GM12874 (cell line): ENCODE results near the gene AOC3.
A peak's percentile ranks its signal among the peaks of the same experiment; 100 is the strongest.

Experiments used
- TF ChIP-seq, protein P1 (sequence below): IDR thresholded peaks from 2 replicates; pipeline ENCODE4 v1.5.1; 2011; ENCODE audit warnings: low read depth, mild to moderate bottlenecking, control low read depth, low read length, moderate library complexity; ENCODE audit not compliant: insufficient read depth

The AOC3 gene

DNA sequence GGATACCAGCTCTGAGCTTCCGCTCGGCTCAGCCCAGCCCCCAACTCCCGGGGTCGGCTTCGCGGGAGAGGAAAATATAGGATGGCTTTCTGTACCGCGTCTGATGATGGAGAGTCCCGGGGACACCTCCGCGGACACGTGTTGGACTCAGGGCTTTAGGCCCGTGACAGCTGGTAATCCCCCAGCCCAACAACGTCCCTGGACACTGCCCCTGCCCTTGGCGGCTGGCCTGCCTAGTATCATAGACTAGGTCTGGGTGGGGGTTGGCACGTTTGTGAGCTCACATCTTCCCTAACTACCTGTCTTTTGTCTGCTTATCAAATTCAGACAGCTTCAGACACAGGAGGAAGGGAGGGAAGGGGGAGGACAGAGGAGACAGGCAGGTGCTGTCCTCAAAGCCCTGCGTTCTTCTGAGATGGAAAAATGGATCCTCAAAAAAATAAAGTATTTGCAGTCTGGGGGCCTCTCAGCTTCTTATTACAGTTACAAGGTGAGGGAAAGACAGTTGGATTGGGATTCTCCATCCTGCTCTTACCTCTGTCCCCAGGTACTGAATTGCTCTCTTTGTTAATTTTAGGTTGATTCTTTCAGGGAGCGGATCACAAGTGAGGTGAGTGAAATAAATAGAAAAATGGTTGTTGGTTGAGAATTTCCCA, 17.1 kb upstream of the AOC3 start:
- TF ChIP-seq, protein P1, sequence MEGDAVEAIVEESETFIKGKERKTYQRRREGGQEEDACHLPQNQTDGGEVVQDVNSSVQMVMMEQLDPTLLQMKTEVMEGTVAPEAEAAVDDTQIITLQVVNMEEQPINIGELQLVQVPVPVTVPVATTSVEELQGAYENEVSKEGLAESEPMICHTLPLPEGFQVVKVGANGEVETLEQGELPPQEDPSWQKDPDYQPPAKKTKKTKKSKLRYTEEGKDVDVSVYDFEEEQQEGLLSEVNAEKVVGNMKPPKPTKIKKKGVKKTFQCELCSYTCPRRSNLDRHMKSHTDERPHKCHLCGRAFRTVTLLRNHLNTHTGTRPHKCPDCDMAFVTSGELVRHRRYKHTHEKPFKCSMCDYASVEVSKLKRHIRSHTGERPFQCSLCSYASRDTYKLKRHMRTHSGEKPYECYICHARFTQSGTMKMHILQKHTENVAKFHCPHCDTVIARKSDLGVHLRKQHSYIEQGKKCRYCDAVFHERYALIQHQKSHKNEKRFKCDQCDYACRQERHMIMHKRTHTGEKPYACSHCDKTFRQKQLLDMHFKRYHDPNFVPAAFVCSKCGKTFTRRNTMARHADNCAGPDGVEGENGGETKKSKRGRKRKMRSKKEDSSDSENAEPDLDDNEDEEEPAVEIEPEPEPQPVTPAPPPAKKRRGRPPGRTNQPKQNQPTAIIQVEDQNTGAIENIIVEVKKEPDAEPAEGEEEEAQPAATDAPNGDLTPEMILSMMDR: no peak

DNA sequence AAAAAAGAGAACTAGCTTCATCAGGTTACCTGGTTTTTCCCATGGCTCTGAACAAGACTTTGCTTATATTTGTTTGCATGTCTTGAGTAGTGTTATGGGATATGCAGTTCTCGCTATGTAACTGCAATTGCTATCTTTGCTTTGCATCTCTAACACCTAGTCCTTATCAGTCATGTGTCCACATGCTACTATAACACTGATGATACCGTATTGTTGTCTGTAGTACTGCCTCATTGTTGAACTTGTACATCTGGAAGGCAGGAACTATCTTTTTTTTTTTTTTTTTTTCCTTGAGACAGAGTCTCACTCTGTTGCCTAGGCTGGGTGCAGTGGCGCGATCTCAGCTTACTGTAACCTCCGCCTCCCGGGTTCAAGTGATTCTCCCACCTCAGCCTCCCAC, 15.3 kb upstream of the AOC3 start:
- TF ChIP-seq, protein P1: no peak

DNA sequence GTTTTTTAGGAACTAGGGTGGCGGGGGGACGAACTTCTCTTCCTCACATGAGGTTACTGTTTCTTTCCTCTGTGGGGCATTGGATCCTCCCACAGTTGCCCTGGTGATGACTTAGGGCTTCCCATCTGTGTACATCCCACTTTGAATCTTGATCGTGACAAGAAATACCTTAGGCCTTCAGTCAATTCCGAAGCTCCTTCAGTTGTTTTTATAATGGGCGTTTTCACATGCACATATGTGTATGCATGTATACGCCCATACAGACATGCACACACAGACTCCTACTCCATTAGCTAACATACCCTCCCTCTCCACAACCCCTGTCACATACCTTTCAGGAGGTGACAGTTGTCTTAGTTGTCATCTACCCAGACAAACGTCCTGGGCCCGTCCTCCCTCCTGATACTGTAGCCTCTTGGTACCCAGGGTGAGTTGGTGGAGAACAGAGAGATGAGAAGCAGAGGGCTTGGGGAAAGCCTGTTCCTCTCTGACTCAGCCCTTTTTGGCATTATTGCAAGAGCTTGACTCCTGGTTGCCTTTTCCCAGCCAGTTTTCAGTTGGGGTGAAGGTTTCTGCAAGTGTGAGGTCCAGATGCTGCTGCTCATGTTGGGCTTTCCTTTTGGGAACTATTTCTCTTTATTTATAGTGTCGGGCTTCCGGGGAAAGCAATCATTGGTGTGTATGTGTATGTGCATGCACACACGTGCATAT, 8.9 kb upstream of the AOC3 start:
- TF ChIP-seq, protein P1: no peak

DNA sequence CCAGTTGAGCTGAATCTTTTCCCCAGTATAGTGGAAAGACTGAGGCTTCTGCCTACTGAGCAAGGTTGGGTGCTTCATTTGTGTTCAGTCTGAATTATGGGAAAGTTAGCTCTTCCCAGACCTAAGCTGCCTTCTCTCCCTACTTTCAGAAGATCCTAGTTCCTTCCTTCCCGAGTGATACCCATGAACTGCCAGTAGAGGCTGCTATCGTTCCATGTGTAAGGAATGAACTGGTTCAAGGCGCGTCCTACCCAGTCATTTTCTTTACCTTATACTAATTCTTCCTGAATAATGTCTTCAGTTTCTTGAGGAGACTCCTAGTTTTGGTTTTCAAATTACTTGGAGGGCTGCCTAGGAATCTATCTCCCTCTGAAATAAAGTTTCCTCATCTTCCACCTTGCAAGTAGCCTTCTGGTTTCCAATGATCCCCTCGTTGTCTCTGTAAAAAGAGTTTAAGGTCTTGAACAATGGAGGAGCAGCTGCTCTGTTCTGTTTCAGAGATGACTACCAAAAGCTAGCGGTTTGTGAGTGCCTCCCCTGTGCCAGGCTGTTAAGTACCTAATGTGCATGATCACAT, 7.6 kb upstream of the AOC3 start:
- TF ChIP-seq, protein P1: peak; percentile 68

DNA sequence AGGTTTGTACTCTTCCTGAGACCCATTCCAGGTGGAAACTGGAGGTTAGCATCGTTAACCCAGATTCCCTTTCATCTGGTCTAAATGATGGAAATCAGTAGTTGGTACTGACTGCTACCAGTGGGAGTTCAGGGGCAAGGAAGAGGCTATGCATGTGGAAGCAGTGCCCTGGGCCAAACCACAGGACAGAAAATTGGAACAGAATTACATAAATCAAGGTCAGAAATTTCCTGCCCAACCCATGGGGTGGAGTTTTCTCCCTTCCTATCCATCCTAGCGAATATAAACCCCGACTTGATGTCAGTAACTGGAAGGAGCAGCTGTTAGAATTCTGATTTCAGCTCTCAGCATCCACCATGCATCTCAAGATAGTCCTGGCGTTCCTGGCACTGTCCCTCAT, 6.7 kb upstream of the AOC3 start, which contains the start of gene AOC2:
AOC2 (plus strand) TSS at position 310 of the 400 bp plus-strand sequence; CDS start at position 357, 47 bp downstream.
- TF ChIP-seq, protein P1: no peak

DNA sequence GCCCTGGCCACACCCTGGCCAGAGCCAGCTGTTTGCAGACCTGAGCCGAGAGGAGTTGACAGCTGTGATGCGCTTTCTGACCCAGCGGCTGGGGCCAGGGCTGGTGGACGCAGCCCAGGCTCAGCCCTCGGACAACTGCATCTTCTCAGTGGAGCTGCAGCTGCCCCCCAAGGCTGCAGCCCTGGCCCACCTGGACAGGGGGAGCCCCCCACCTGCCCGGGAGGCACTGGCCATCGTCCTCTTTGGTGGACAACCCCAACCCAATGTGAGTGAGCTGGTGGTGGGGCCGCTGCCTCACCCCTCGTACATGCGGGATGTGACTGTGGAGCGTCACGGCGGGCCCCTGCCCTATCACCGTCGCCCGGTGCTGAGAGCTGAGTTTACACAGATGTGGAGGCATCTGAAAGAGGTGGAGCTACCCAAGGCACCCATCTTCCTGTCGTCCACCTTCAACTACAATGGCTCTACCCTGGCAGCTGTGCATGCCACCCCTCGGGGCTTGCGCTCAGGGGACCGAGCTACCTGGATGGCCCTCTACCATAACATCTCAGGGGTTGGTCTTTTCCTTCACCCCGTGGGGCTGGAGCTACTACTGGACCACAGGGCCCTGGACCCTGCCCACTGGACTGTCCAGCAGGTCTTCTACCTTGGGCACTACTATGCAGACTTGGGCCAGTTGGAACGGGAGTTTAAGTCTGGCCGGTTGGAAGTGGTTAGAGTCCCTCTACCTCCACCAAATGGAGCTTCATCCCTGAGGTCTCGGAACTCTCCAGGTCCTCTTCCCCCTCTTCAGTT, 6.0 kb upstream of the AOC3 start:
- TF ChIP-seq, protein P1: no peak

DNA sequence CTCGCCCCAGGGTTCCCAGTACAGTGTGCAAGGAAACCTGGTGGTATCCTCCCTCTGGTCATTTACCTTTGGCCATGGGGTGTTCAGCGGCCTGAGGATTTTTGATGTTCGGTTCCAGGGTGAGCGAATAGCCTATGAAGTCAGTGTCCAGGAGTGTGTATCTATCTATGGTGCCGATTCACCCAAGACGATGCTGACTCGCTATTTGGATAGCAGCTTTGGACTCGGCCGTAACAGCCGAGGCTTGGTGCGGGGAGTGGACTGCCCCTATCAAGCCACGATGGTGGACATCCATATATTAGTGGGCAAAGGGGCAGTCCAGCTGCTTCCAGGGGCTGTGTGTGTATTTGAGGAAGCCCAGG, 5.5 kb upstream of the AOC3 start:
- TF ChIP-seq, protein P1: no peak
